GM18519 (cell line): ENCODE data around the gene ERC2.

ENCODE experiments used
- ATAC-seq: cut with Tn5 transposase; IDR thresholded peaks from one replicate; pipeline ENCODE4 v1.9.1; 2021; ENCODE audit warnings: mild to moderate bottlenecking, moderate library complexity; ENCODE audit not compliant: unreplicated experiment, low FRiP score

The ERC2 gene

GRCh38 chr3:56370991-56371775, 97.1 kb downstream of the ERC2 start:
- ATAC-seq, result no peak

GRCh38 chr3:56369914-56370313, 98.4 kb downstream of the ERC2 start:
- no peak for ATAC-seq

GRCh38 chr3:56368846-56369245, 99.4 kb downstream of the ERC2 start:
- ATAC-seq, result no peak

- ATAC-seq, result no peak
These were observed 101.6 kb downstream of the ERC2 start for GRCh38 chr3:56366641-56367162.

GRCh38 chr3:56365905-56366640, 102.2 kb downstream of the ERC2 start:
- ATAC-seq, result no peak

GRCh38 chr3:56364665-56365064, 103.6 kb downstream of the ERC2 start:
- ATAC-seq, result no peak

- ATAC-seq, result no peak
These were observed 104.5 kb downstream of the ERC2 start for GRCh38 chr3:56363720-56364119.

- ATAC-seq, result no peak
These were observed 106.5 kb downstream of the ERC2 start for GRCh38 chr3:56361731-56362130.

GRCh38 chr3:56357266-56357665, 111.0 kb downstream of the ERC2 start:
- ATAC-seq, result no peak

GRCh38 chr3:56356808-56357207, 111.5 kb downstream of the ERC2 start:
- no peak for ATAC-seq

- ATAC-seq, result no peak
These were observed 112.6 kb downstream of the ERC2 start for GRCh38 chr3:56355570-56356185.

- ATAC-seq, result no peak
These were observed 116.7 kb downstream of the ERC2 start for GRCh38 chr3:56351537-56351936.

- no peak for ATAC-seq
These were observed 120.9 kb downstream of the ERC2 start for GRCh38 chr3:56347219-56347871.

- ATAC-seq, result no peak
These were observed 125.8 kb downstream of the ERC2 start for GRCh38 chr3:56342475-56342874.

- ATAC-seq, result no peak
These were observed 128.6 kb downstream of the ERC2 start for GRCh38 chr3:56339671-56340070.

GRCh38 chr3:56339244-56339643, 129.0 kb downstream of the ERC2 start:
- ATAC-seq, result no peak

GRCh38 chr3:56336023-56336422, 132.2 kb downstream of the ERC2 start:
- ATAC-seq, result no peak

- no peak for ATAC-seq
These were observed 143.8 kb downstream of the ERC2 start for GRCh38 chr3:56324473-56324872.

GRCh38 chr3:56323986-56324420, 144.3 kb downstream of the ERC2 start:
- no peak for ATAC-seq

GRCh38 chr3:56322862-56323261, 145.4 kb downstream of the ERC2 start:
- ATAC-seq, result no peak

GRCh38 chr3:56321892-56322291, 146.4 kb downstream of the ERC2 start:
- ATAC-seq, result no peak
